Omental fat pad (tissue), 4 donors: Measurements from ENCODE around the gene PDGFC. TPM values are rescaled to one million over a fixed set of nuclear protein-coding genes. Genes with fewer than 3 reads are reported as not detected.
"Not testable (repeated sequence)": the region's sequence is repeated elsewhere in the genome, so short reads cannot be mapped to it uniquely, and the experiment has no call there.

Experiments
- ATAC-seq: fragments of 150-250 bp; one replicate; pipeline ENCODE4 v1.9.1; 2016; ENCODE audit warnings: mild to moderate bottlenecking, moderate library complexity; ENCODE audit not compliant: low FRiP score
- DNase-seq: peaks from one replicate; pipeline ENCODE4 v3.0.0-alpha.2; 2019; ENCODE audit warnings: low spot score
- total RNA-seq, 4 donors: library from RNA; depleted of rRNA; stranded (reverse); fragments of >200 nt; gene quantifications; one replicate each; pipeline ENCODE4 v1.1.0, GENCODE V29; 2016
- TF ChIP-seq, protein P1 (sequence below), 3 donors: fragments of 450-650 bp; IDR thresholded peaks; one replicate each; pipeline ENCODE4 v1.5.1; 2016 to 2017; ENCODE audit warnings: antibody characterized with exemption in 3 of 3, mild to moderate bottlenecking in 3 of 3, moderate library complexity in 2 of 3

Gene PDGFC
- total RNA-seq, 4 donors from 2014 or later = 22.5 to 38.2 (median 33.1) TPM

GRCh38 chr4:156875055-156875454 lies 96.5 kb downstream of the PDGFC start:
- DNase-seq = no peak
- TF ChIP-seq, protein P1, sequence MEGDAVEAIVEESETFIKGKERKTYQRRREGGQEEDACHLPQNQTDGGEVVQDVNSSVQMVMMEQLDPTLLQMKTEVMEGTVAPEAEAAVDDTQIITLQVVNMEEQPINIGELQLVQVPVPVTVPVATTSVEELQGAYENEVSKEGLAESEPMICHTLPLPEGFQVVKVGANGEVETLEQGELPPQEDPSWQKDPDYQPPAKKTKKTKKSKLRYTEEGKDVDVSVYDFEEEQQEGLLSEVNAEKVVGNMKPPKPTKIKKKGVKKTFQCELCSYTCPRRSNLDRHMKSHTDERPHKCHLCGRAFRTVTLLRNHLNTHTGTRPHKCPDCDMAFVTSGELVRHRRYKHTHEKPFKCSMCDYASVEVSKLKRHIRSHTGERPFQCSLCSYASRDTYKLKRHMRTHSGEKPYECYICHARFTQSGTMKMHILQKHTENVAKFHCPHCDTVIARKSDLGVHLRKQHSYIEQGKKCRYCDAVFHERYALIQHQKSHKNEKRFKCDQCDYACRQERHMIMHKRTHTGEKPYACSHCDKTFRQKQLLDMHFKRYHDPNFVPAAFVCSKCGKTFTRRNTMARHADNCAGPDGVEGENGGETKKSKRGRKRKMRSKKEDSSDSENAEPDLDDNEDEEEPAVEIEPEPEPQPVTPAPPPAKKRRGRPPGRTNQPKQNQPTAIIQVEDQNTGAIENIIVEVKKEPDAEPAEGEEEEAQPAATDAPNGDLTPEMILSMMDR (IDR thresholded peaks at IDR 0.05) = no peak
- no peak for ATAC-seq

DNA sequence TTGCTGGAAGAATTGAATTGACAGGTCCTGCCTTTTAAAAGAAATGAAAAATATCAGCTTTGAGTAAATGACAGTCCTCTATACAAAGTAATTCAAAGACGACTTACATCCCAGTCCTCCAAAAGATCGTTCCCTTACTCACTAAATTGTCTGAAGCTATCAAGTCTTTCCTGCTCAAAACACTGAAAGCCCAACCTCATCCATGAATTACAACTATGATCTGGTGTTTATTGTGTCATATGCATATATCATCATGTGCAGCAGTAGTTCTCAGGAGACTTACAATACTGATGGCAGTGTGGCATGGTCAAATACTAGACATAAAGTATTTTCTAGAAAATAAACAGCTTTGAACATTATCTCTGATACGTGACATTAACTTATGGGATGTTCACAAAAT lies 97.8 kb downstream of the PDGFC start:
- no peak for DNase-seq
- ATAC-seq = no peak
- TF ChIP-seq, protein P1 (IDR thresholded peaks at IDR 0.05) = no peak

DNA sequence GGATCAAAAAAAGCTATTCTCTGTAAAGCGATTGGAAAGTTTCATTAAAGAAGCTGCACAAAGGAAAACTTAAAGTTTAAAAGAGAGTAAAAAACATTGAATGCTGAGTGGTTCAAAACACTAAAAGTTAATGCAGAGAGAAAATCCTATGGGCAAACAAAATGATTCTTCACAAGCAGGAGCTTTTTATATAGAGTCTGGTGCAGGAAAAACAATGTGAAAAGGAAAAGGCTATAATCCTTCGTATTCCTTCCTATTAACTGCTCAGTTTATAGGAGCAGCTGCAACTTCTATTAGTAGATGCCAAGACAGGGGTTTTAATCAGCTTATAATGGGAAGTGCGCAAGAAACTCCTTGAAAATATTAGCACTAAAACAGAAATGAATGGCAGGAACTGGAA lies 100.7 kb downstream of the PDGFC start:
- ATAC-seq = no peak
- DNase-seq = no peak
- TF ChIP-seq, protein P1 (IDR thresholded peaks at IDR 0.05) = no peak

GRCh38 chr4:156870131-156870530 lies 101.5 kb downstream of the PDGFC start:
- TF ChIP-seq, protein P1 (IDR thresholded peaks at IDR 0.05) = no peak
- ATAC-seq = no peak
- no peak for DNase-seq

DNA sequence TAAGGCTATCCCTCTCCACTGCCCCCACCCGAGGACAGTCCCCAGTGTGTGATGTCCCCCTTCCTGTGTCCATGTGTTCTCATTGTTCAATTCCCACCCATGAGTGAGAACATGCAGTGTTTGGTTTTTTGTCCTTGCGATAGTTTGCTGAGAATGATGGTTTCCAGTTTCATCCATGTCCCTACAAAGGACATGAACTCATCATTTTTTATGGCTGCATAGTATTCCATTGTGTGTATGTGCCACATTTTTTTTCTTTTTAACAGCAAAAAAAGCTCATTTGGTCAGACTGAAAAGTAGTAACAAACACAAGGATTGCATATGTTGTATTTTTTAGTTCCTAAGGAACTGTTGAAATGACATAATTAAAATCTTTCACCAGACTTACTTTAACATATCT lies 105.5 kb downstream of the PDGFC start:
- not testable (repeated sequence) for DNase-seq, ATAC-seq

DNA sequence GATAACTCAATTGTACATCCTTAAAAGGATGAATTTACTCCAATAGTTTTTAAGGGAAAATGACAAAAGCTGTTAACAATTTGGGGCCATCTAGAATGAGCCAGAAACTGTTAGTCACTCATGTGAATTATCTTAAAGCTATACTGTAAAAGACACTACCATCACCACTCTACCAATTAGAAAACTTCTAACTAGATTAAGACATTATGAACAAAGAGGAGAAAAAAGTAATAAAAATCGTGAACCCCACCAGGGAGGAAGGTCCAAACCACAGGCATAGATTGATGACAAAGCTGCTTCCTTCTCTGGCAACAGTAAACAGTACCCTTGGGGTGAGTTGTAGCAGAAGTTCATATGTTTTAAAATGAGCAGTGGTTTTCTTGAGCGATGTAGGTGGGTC lies 106.1 kb downstream of the PDGFC start:
- TF ChIP-seq, protein P1 (IDR thresholded peaks at IDR 0.05) = no peak
- ATAC-seq (no peak), DNase-seq (no peak)

DNA sequence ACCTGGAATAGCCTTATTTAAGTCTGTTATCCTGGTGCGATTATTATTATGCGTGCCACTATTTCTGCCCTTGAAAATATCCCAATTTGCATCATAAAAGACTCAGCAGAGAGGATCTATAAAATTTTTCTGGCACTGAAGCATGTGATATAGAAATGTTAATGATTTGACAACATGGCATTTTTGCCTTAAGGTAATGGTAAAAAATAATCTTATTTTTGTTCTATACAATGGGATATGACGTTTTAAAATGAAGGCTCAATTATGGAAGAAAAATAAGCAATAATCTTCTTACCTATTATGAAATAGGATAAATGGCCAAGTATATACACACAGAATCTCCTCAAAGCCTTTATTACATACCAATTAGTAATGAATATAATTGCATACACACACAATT lies 113.5 kb downstream of the PDGFC start:
- ATAC-seq = no peak
- TF ChIP-seq, protein P1 (IDR thresholded peaks at IDR 0.05) = no peak
- no peak for DNase-seq

GRCh38 chr4:156838761-156839160 lies 132.8 kb downstream of the PDGFC start:
- ATAC-seq (no peak), DNase-seq (no peak)
- TF ChIP-seq, protein P1 (IDR thresholded peaks at IDR 0.05) = no peak
